IMR-90 (cell line): ENCODE measurements around the gene C11orf98. TPM values are rescaled to one million over a fixed set of nuclear protein-coding genes. Genes with fewer than 3 reads are reported as not detected.

Source experiments
- ATAC-seq: fragments of 200-7000 bp; cut with Tn5 transposase; 2 replicates; pipeline ENCODE4 v1.9.1; 2020; ENCODE audit warnings: low read depth, mild to moderate bottlenecking, moderate library complexity
- BruUV-seq: library from RNA; stranded (reverse); fragments of 400-500 nt; replicated peaks from 2 replicates; lab custom pipeline; 2021; lab: Mats Ljungman, UMichigan
- CTCF ChIA-PET: fragments of 300-600 bp; formaldehyde crosslinking; extraction: SDS; loops from one replicate; lab custom pipeline; 2021; ENCODE audit warnings: antibody characterized with exemption; lab: Yijun Ruan, JAX
- POLR2A ChIA-PET: fragments of 300-600 bp; sonication (Branson Sonifier 250); formaldehyde crosslinking; loops from one replicate; lab custom pipeline; 2022; ENCODE audit warnings: antibody characterized with exemption; ENCODE audit not compliant: unreplicated experiment; lab: Charles Lee
- DNase-seq: peaks from one replicate; pipeline ENCODE4 v3.0.0; 2013
- H2AFZ ChIP-seq: replicated peaks from 2 replicates; pipeline ENCODE3; 2013; ENCODE audit warnings: low read length, mild to moderate bottlenecking; ENCODE audit not compliant: poor library complexity
- H2AK5ac ChIP-seq: 2 replicates; pipeline ENCODE4 v1.6.1; 2013; ENCODE audit warnings: low read depth, low read length, inconsistent platforms
- H2AK9ac ChIP-seq: replicated peaks from 2 replicates; pipeline ENCODE3; 2013; ENCODE audit warnings: mild to moderate bottlenecking, low read depth, low read length, moderate library complexity; ENCODE audit not compliant: poor library complexity
- H2BK120ac ChIP-seq: 2 replicates; pipeline ENCODE4 v1.6.1; 2013; ENCODE audit warnings: low read depth, low read length, inconsistent platforms
- H2BK15ac ChIP-seq: 3 replicates; pipeline ENCODE4 v1.6.1; 2013; ENCODE audit warnings: low read depth, low read length, inconsistent platforms
- H2BK20ac ChIP-seq: 2 replicates; pipeline ENCODE4 v1.6.1; 2013; ENCODE audit warnings: low read depth, mild to moderate bottlenecking, inconsistent platforms, low read length, moderate library complexity
- H2BK5ac ChIP-seq: 2 replicates; pipeline ENCODE4 v1.6.1; 2013; ENCODE audit warnings: mild to moderate bottlenecking, low read depth, low read length, inconsistent platforms; ENCODE audit not compliant: poor library complexity, severe bottlenecking
- H3K14ac ChIP-seq: replicated peaks from 2 replicates; pipeline ENCODE4 v1.6.1; 2013; ENCODE audit warnings: low read depth, low read length, inconsistent platforms
- H3K18ac ChIP-seq: 2 replicates; pipeline ENCODE4 v1.6.1; 2013; ENCODE audit warnings: low read depth, low read length, control low read depth
- H3K23ac ChIP-seq: 2 replicates; pipeline ENCODE4 v1.6.1; 2013; ENCODE audit warnings: low read depth, low read length, inconsistent platforms
- H3K27ac ChIP-seq: 2 replicates; pipeline ENCODE4 v1.5.1; 2013; ENCODE audit warnings: mild to moderate bottlenecking, control low read depth, low read length; ENCODE audit not compliant: insufficient read depth
- H3K27me3 ChIP-seq: 2 replicates; pipeline ENCODE4 v1.6.1; 2013; ENCODE audit warnings: low read length; ENCODE audit not compliant: control insufficient read depth, insufficient read depth
- H3K36me3 ChIP-seq: 2 replicates; pipeline ENCODE4 v1.6.1; 2013; ENCODE audit warnings: low read length, mixed read lengths; ENCODE audit not compliant: control insufficient read depth, insufficient read depth
- H3K4ac ChIP-seq: 2 replicates; pipeline ENCODE4 v1.6.1; 2013; ENCODE audit warnings: low read depth, low read length, inconsistent platforms
- H3K4me1 ChIP-seq: 2 replicates; pipeline ENCODE4 v1.6.1; 2013; ENCODE audit warnings: low read length, mixed read lengths; ENCODE audit not compliant: control insufficient read depth, insufficient read depth
- H3K4me2 ChIP-seq: 2 replicates; pipeline ENCODE4 v1.6.1; 2013; ENCODE audit warnings: low read depth, mild to moderate bottlenecking, control low read depth, low read length, moderate library complexity
- H3K4me3 ChIP-seq: 2 replicates; pipeline ENCODE4 v1.5.1; 2013; ENCODE audit warnings: low read depth, mild to moderate bottlenecking, control low read depth, low read length, moderate library complexity; ENCODE audit not compliant: insufficient read depth
- H3K56ac ChIP-seq: 2 replicates; pipeline ENCODE4 v1.6.1; 2013; ENCODE audit warnings: low read length, inconsistent platforms; ENCODE audit not compliant: insufficient read depth; ENCODE audit errors: extremely low read depth
- H3K79me1 ChIP-seq, 2 experiments: 2 replicates each; pipeline ENCODE4 v1.6.1; 2013; ENCODE audit warnings: low read length in 2 of 2, inconsistent platforms in 1 of 2, low read depth in 1 of 2
- H3K9ac ChIP-seq: 2 replicates; pipeline ENCODE4 v1.6.1; 2013; ENCODE audit warnings: low read depth, low read length, control low read depth
- H3K9me1 ChIP-seq: 2 replicates; pipeline ENCODE4 v1.6.1; 2013; ENCODE audit warnings: low read length, inconsistent platforms; ENCODE audit not compliant: insufficient read depth
- H3K9me3 ChIP-seq: 2 replicates; pipeline ENCODE4 v1.6.1; 2013; ENCODE audit warnings: low read length; ENCODE audit not compliant: control insufficient read depth, insufficient read depth
- H4K20me1 ChIP-seq: 2 replicates; pipeline ENCODE4 v1.6.1; 2013; ENCODE audit warnings: low read length, inconsistent platforms; ENCODE audit not compliant: insufficient read depth
- H4K5ac ChIP-seq: 2 replicates; pipeline ENCODE4 v1.6.1; 2013; ENCODE audit warnings: mild to moderate bottlenecking, low read depth, low read length, control low read depth
- H4K8ac ChIP-seq, 2 experiments: 2 replicates each; pipeline ENCODE4 v1.6.1; 2013; ENCODE audit warnings: low read depth in 2 of 2, low read length in 2 of 2, control low read depth in 1 of 2, inconsistent platforms in 1 of 2
- H4K91ac ChIP-seq: 2 replicates; pipeline ENCODE4 v1.6.1; 2013; ENCODE audit warnings: low read depth, low read length, inconsistent platforms; ENCODE audit not compliant: insufficient read depth
- MXI1 ChIP-seq: IDR thresholded peaks from 2 replicates; pipeline ENCODE4 v1.6.1; 2012; ENCODE audit warnings: low read depth, mild to moderate bottlenecking, low read length, moderate library complexity, borderline replicate concordance
- POLR2A ChIP-seq: IDR thresholded peaks from 2 replicates; pipeline ENCODE4 v1.6.1; 2012; ENCODE audit warnings: mild to moderate bottlenecking, low read depth, low read length
- WGBS, 2 experiments: methylation state at CpG; one replicate each; pipeline versions ENCODE4 v1.1.5 to v1.1.7; 2013; ENCODE audit warnings: missing lambda C conversion rate in 2 of 2; ENCODE audit not compliant: insufficient read length in 1 of 2; ENCODE audit errors: extremely low coverage in 2 of 2; 5-methylcytosine and 5-hydroxymethylcytosine counted together
- dilution Hi-C: fragments of 300-500 bp; cut with HindIII; formaldehyde crosslinking; loops from one replicate; pipeline ENCODE4 v1.14.3; 2018; ENCODE audit warnings: low sequenced_read_pairs; ENCODE audit not compliant: unreplicated experiment
- in situ Hi-C: fragments of 300-500 bp; cut with MboI; formaldehyde crosslinking; loops from 3 replicates; pipeline ENCODE4 v1.14.3; 2019; ENCODE audit warnings: low sequenced_read_pairs, inconsistent platforms, mixed read lengths
- intact Hi-C: fragments of 100-400 bp; cut with micrococcal nuclease; formaldehyde crosslinking; loops from 2 replicates; pipeline ENCODE4 v1.10.0; 2022
- polyA plus RNA-seq, 3 experiments: library from polyadenylated mRNA; depleted of rRNA; stranded (reverse); fragments of >200 nt; gene quantifications; 2 replicates each; pipeline ENCODE4 v1.2.3, GENCODE V29; 2012; ENCODE audit warnings: low replicate concordance in 1 of 3
- total RNA-seq: library from RNA; depleted of rRNA; stranded (reverse); fragments of >200 nt; gene quantifications from 2 replicates; pipeline ENCODE4 v1.2.3, GENCODE V29; 2012

Gene C11orf98
- total and polyA plus RNA-seq, 2 of the 4 experiments (the other 2 are of a cell fraction), result 41.2 to 62.3 TPM

DNA sequence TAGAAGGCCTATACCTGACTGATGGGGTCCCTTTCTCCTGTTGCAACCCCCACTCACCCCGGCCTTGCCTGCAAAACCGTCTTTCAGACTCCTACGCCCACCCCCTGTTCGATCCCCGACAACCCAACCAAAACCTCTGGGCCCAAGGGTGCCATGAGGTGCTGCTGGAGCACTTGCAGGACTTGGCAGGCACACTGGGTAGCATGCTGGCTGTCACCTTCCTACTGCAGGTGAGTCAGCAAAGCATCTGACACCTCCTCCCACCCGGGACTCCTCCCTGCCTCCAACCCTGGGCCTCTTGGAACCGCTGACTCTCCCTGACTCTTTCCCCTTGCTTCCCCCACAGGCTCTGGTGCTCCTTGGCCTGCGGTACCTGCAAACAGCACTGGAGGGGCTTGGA, 50.7 kb downstream of the C11orf98 start:
- ATAC-seq (no peak), DNase-seq (no peak)
- no peak overlapping the region for H2AK9ac ChIP-seq
- H4K8ac ChIP-seq, result no peak overlapping the region
- TF ChIP-seq MXI1 (peak; percentile 50; the same call in 1 of the 2 replicates), POLR2A (no peak)
- H3K56ac ChIP-seq, result no peak overlapping the region
- H2BK5ac ChIP-seq, result no peak overlapping the region
- no peak overlapping the region for H2BK120ac ChIP-seq
- H3K14ac ChIP-seq, result no peak overlapping the region
- no peak overlapping the region for H4K5ac ChIP-seq
- peaks cover 10% of the 10 kb centered on the region for H3K4me1 ChIP-seq
- ChIA-PET POLR2A (no interaction called here), CTCF (no interaction called here)
- H4K20me1 ChIP-seq, result peaks cover 11% of the 10 kb centered on the region
- H3K9ac ChIP-seq, result no peak overlapping the region
- H3K23ac ChIP-seq, result no peak overlapping the region
- no peaks in the 10 kb centered on the region for H3K27me3 ChIP-seq
- H3K9me1 ChIP-seq, result no peaks in the 10 kb centered on the region
- H3K4ac ChIP-seq, result no peak overlapping the region
- dilution Hi-C loops (no loop called here), in situ Hi-C loops (no loop called here), intact Hi-C loops (loop anchor here (5.0 kb wide), 1 partner anchor 248 kb away; no protein-coding TSS in a partner anchor)
- H3K27ac ChIP-seq, result no peak overlapping the region
- H2AFZ ChIP-seq, result no peak overlapping the region
- H3K79me1 ChIP-seq, result peaks cover 19 to 25% of the 10 kb centered on the region in 2 experiments
- no peak overlapping the region for H3K4me3 ChIP-seq
- H3K4me2 ChIP-seq, result no peak overlapping the region
- H2AK5ac ChIP-seq, result no peak overlapping the region
- H3K9me3 ChIP-seq, result no peaks in the 10 kb centered on the region
- peaks cover 28% of the 10 kb centered on the region for H3K36me3 ChIP-seq
- no peak overlapping the region for H3K18ac ChIP-seq
- 89% methylated on average over 5 of the region's 8 CpGs; no CpG with 5 or more reads in 1 of the 2 experiments for WGBS, 2 experiments
- H2BK15ac ChIP-seq, result no peak overlapping the region
- BruUV-seq, result no TSS peak
- no peak overlapping the region for H4K91ac ChIP-seq
- no peak overlapping the region for H2BK20ac ChIP-seq
